A673 (cell line): ENCODE measurements around the gene OTC.

ENCODE experiments used
- CTCF ChIP-seq: fragments of 300-800, 200-600 bp; sonication (generic); conservative IDR thresholded peaks from 2 replicates; pipeline ENCODE4 v1.5.1; 2017; ENCODE audit warnings: low read depth, mild to moderate bottlenecking, antibody characterized with exemption, low read length, moderate library complexity, mixed read lengths
- EZH2 ChIP-seq: fragments of 200-600 bp; sonication (generic); IDR thresholded peaks from 2 replicates; pipeline ENCODE4 v1.6.1; 2017; ENCODE audit warnings: borderline replicate concordance, low read depth, mild to moderate bottlenecking, mixed read lengths, antibody characterized with exemption, low read length; ENCODE audit not compliant: poor library complexity, severe bottlenecking

GRCh38 chrX:38462257-38462656, 109.9 kb downstream of the OTC start:
- TF ChIP-seq CTCF (no peak), EZH2 (no peak)
